Measurements from ENCODE around the gene MED27. TPM values are rescaled to one million over a fixed set of nuclear protein-coding genes. Genes with fewer than 3 reads are reported as not detected.

The MED27 gene
- total RNA-seq, 1 experiment from 2014 or later: 30.4 TPM

- no peak for TF ChIP-seq CTCF (IDR thresholded peaks at IDR 0.05; ENCODE audit: insufficient read depth in 1 of 2, low read depth in 1 of 2, low read length in 1 of 2, severe bottlenecking in 1 of 2, unreplicated experiment in 1 of 2)
- Mint-ChIP-seq H3K9me3 (ENCODE audit: unreplicated experiment) (no peaks in the 10 kb centered on the region), H3K27ac (ENCODE audit: unreplicated experiment) (no peak overlapping the region), H3K4me1 (ENCODE audit: low read depth, unreplicated experiment) (peaks cover 10% of the 10 kb centered on the region), H3K36me3 (ENCODE audit: insufficient read depth, unreplicated experiment) (no peaks in the 10 kb centered on the region), H3K27me3 (ENCODE audit: insufficient read depth, unreplicated experiment) (no peaks in the 10 kb centered on the region), H3K4me3 (ENCODE audit: unreplicated experiment) (no peak overlapping the region)
- peaks cover 4% of the 10 kb centered on the region; the same call in 1 of the 2 replicates for H3K4me1 ChIP-seq
- POLR2A ChIA-PET: no interaction called here
- no peaks in the 10 kb centered on the region for H3K9me3 ChIP-seq
- no peak for DNase-seq
- H3K4me3 ChIP-seq (ENCODE audit: low read depth, low read length): no peak overlapping the region
- CTCF ChIA-PET: no interaction called here
- intact Hi-C loops (cut with micrococcal nuclease; ENCODE audit: unreplicated experiment): no loop called here
- no peaks in the 10 kb centered on the region for H3K27me3 ChIP-seq (replicated peaks; ENCODE audit: control insufficient read depth, insufficient read depth, low read length)
- BruUV-seq (replicated peaks): no TSS peak
- H3K36me3 ChIP-seq (ENCODE audit: control insufficient read depth, insufficient read depth, low read length): no peaks in the 10 kb centered on the region
Observed at GRCh38 chr9:132019702-132020101, 60.0 kb downstream of the MED27 start.

GRCh38 chr9:132018957-132019405 lies 60.7 kb downstream of the MED27 start:
- DNase-seq: no peak
- Mint-ChIP-seq H3K36me3 (ENCODE audit: insufficient read depth, unreplicated experiment) (no peaks in the 10 kb centered on the region), H3K4me1 (ENCODE audit: low read depth, unreplicated experiment) (peaks cover 8% of the 10 kb centered on the region), H3K27me3 (ENCODE audit: insufficient read depth, unreplicated experiment) (no peaks in the 10 kb centered on the region), H3K4me3 (ENCODE audit: unreplicated experiment) (no peak overlapping the region), H3K9me3 (ENCODE audit: unreplicated experiment) (no peaks in the 10 kb centered on the region), H3K27ac (ENCODE audit: unreplicated experiment) (no peak overlapping the region)
- ChIA-PET POLR2A (no interaction called here), CTCF (no interaction called here)
- H3K4me1 ChIP-seq: peaks cover 4% of the 10 kb centered on the region; the same call in 1 of the 2 replicates
- no TSS peak for BruUV-seq (replicated peaks)
- H3K4me3 ChIP-seq (ENCODE audit: low read depth, low read length): no peak overlapping the region
- H3K9me3 ChIP-seq: no peaks in the 10 kb centered on the region
- no peak for TF ChIP-seq CTCF (IDR thresholded peaks at IDR 0.05; ENCODE audit: insufficient read depth in 1 of 2, low read depth in 1 of 2, low read length in 1 of 2, severe bottlenecking in 1 of 2, unreplicated experiment in 1 of 2)
- intact Hi-C loops (cut with micrococcal nuclease; ENCODE audit: unreplicated experiment): no loop called here
- H3K36me3 ChIP-seq (ENCODE audit: control insufficient read depth, insufficient read depth, low read length): no peaks in the 10 kb centered on the region
- H3K27me3 ChIP-seq (replicated peaks; ENCODE audit: control insufficient read depth, insufficient read depth, low read length): no peaks in the 10 kb centered on the region

GRCh38 chr9:132016456-132016855 lies 63.2 kb downstream of the MED27 start:
- Histone ChIP-seq H3K4me1 (peaks cover 4% of the 10 kb centered on the region; the same call in 1 of the 2 replicates), H3K27me3 (replicated peaks; ENCODE audit: control insufficient read depth, insufficient read depth, low read length) (no peaks in the 10 kb centered on the region), H3K36me3 (ENCODE audit: control insufficient read depth, insufficient read depth, low read length) (no peaks in the 10 kb centered on the region), H3K4me3 (ENCODE audit: low read depth, low read length) (no peak overlapping the region), H3K9me3 (no peaks in the 10 kb centered on the region)
- BruUV-seq (replicated peaks): no TSS peak
- no peak overlapping the region for H3K4me3 Mint-ChIP-seq (ENCODE audit: unreplicated experiment)
- ChIA-PET POLR2A (no interaction called here), CTCF (no interaction called here)
- no peaks in the 10 kb centered on the region for H3K27me3 Mint-ChIP-seq (ENCODE audit: insufficient read depth, unreplicated experiment)
- intact Hi-C loops (cut with micrococcal nuclease; ENCODE audit: unreplicated experiment): no loop called here
- peaks cover 5% of the 10 kb centered on the region for H3K36me3 Mint-ChIP-seq (ENCODE audit: insufficient read depth, unreplicated experiment)
- no peak for DNase-seq
- no peak overlapping the region for H3K27ac Mint-ChIP-seq (ENCODE audit: unreplicated experiment)
- TF ChIP-seq CTCF (IDR thresholded peaks at IDR 0.05; ENCODE audit: insufficient read depth in 1 of 2, low read depth in 1 of 2, low read length in 1 of 2, severe bottlenecking in 1 of 2, unreplicated experiment in 1 of 2): no peak
- H3K9me3 Mint-ChIP-seq (ENCODE audit: unreplicated experiment): no peaks in the 10 kb centered on the region
- H3K4me1 Mint-ChIP-seq (ENCODE audit: low read depth, unreplicated experiment): peaks cover 13% of the 10 kb centered on the region
